H1 (cell line): ENCODE results near the gene HTR3E. TPM values are rescaled to one million over a fixed set of nuclear protein-coding genes. Genes with fewer than 3 reads are reported as not detected.

Source experiments
- CTCF ChIA-PET: fragments of 300-600 bp; sonication (Branson Sonifier 250); formaldehyde crosslinking; loops from one replicate; lab custom pipeline; 2021; ENCODE audit not compliant: partially characterized antibody; lab: Charles Lee
- POLR2A ChIA-PET: fragments of 300-600 bp; sonication (Branson Sonifier 250); formaldehyde crosslinking; loops from one replicate; lab custom pipeline; 2021; ENCODE audit warnings: inconsistent platforms; ENCODE audit not compliant: partially characterized antibody; lab: Charles Lee
- DNase-seq, 2 experiments: peaks; one replicate each; pipeline versions ENCODE4 v3.0.0 to v3.0.0-alpha.2; 2010 to 2022; ENCODE audit warnings: low spot score in 2 of 2, low read depth in 1 of 2, mixed read lengths in 1 of 2
- FAIRE-seq: peaks from 2 replicates; lab custom pipeline; 2011; peaks lifted over from hg19 to GRCh38; lab: Jason Lieb, UNC
- H2AFZ ChIP-seq: 2 replicates; pipeline ENCODE4 v1.8.1; 2012; ENCODE audit warnings: low read length, inconsistent platforms
- H2AK5ac ChIP-seq: 2 replicates; pipeline ENCODE4 v1.6.1; 2013; ENCODE audit warnings: low read depth, low read length
- H2BK120ac ChIP-seq: replicated peaks from 2 replicates; pipeline ENCODE3; 2013; ENCODE audit warnings: low read depth, low read length, inconsistent platforms
- H2BK12ac ChIP-seq: 2 replicates; pipeline ENCODE4 v1.6.1; 2013; ENCODE audit warnings: low read depth, low read length
- H2BK15ac ChIP-seq: 2 replicates; pipeline ENCODE4 v1.6.1; 2013; ENCODE audit warnings: low read length
- H2BK20ac ChIP-seq: 2 replicates; pipeline ENCODE4 v1.6.1; 2013; ENCODE audit warnings: low read length
- H2BK5ac ChIP-seq: 2 replicates; pipeline ENCODE4 v1.6.1; 2013; ENCODE audit warnings: low read depth, low read length
- H3K14ac ChIP-seq: 2 replicates; pipeline ENCODE4 v1.6.1; 2013; ENCODE audit warnings: inconsistent platforms; ENCODE audit not compliant: insufficient read length
- H3K18ac ChIP-seq: 2 replicates; pipeline ENCODE4 v1.6.1; 2013; ENCODE audit warnings: low read length; ENCODE audit errors: extremely low read depth
- H3K23ac ChIP-seq: 2 replicates; pipeline ENCODE4 v1.6.1; 2013; ENCODE audit warnings: inconsistent platforms; ENCODE audit not compliant: insufficient read length
- H3K23me2 ChIP-seq: 2 replicates; pipeline ENCODE4 v1.6.1; 2013; ENCODE audit warnings: low read depth, low read length
- H3K27ac ChIP-seq: 2 replicates; pipeline ENCODE4 v1.6.1; 2011; ENCODE audit warnings: low read depth, low read length, inconsistent platforms
- H3K27me3 ChIP-seq, 4 experiments: replicated peaks in 1 of 4; 1 replicate in 1 of 4; 2 replicates in 3 of 4; pipeline versions ENCODE4 v1.6.1 to v1.8.1; 2011 to 2013; ENCODE audit warnings: low read length in 3 of 4, mild to moderate bottlenecking in 3 of 4, inconsistent platforms in 2 of 4, mixed read lengths in 2 of 4, moderate library complexity in 1 of 4; ENCODE audit not compliant: control insufficient read depth in 3 of 4, insufficient read depth in 3 of 4; ENCODE audit errors: extremely low read depth in 1 of 4
- H3K36me3 ChIP-seq, 4 experiments: 2 replicates each; pipeline versions ENCODE4 v1.6.1 to v1.8.1; 2011 to 2013; ENCODE audit warnings: mild to moderate bottlenecking in 4 of 4, low read length in 3 of 4, moderate library complexity in 2 of 4, control low read depth in 1 of 4, inconsistent platforms in 1 of 4; ENCODE audit not compliant: insufficient read depth in 4 of 4, control insufficient read depth in 2 of 4
- H3K4ac ChIP-seq: replicated peaks from 2 replicates; pipeline ENCODE3; 2013; ENCODE audit warnings: low read length, low read depth, mixed read lengths, inconsistent platforms; ENCODE audit not compliant: insufficient read length
- H3K4me1 ChIP-seq, 4 experiments: replicated peaks in 1 of 4; 1 replicate in 1 of 4; 2 replicates in 3 of 4; pipeline versions ENCODE4 v1.6.1 to v1.8.1; 2011 to 2013; ENCODE audit warnings: low read length in 3 of 4, inconsistent platforms in 2 of 4, mixed read lengths in 1 of 4; ENCODE audit not compliant: insufficient read depth in 4 of 4, control insufficient read depth in 3 of 4
- H3K4me2 ChIP-seq, 2 experiments: 2 replicates each; pipeline versions ENCODE4 v1.6.1 to v1.8.1; 2011 to 2013; ENCODE audit warnings: low read depth in 2 of 2, low read length in 2 of 2, control low read depth in 1 of 2, inconsistent platforms in 1 of 2, mild to moderate bottlenecking in 1 of 2; ENCODE audit not compliant: insufficient read depth in 1 of 2
- H3K4me3 ChIP-seq, 4 experiments: fragments of 200-600, 300-600 bp in 1 of 4; sonication (generic), shearing (Covaris generic), sonication (Bioruptor Twin) in 1 of 4; 2 replicates each; pipeline versions ENCODE4 v1.5.1 to v1.8.1; 2011 to 2016; ENCODE audit warnings: low read length in 4 of 4, low read depth in 3 of 4, control low read depth in 2 of 4, inconsistent platforms in 2 of 4, mild to moderate bottlenecking in 2 of 4, mixed read lengths in 1 of 4, moderate library complexity in 1 of 4; ENCODE audit not compliant: insufficient read depth in 2 of 4; ENCODE audit errors: extremely low read depth in 1 of 4
- H3K56ac ChIP-seq: replicated peaks from 2 replicates; pipeline ENCODE3; 2013; ENCODE audit warnings: low read depth, mild to moderate bottlenecking, mixed read lengths, low read length, inconsistent platforms; ENCODE audit not compliant: insufficient read length
- H3K79me1 ChIP-seq: 2 replicates; pipeline ENCODE4 v1.6.1; 2013; ENCODE audit warnings: low read depth, low read length, control low read depth
- H3K79me2 ChIP-seq, 2 experiments: 2 replicates each; pipeline versions ENCODE4 v1.6.1 to v1.8.1; 2012 to 2013; ENCODE audit warnings: low read length in 2 of 2, mild to moderate bottlenecking in 2 of 2, inconsistent platforms in 1 of 2; ENCODE audit not compliant: insufficient read depth in 2 of 2, control insufficient read depth in 1 of 2
- H3K9ac ChIP-seq, 4 experiments: replicated peaks in 1 of 4; 1 replicate in 1 of 4; 2 replicates in 3 of 4; pipeline versions ENCODE4 v1.6.1 to v1.8.1; 2011 to 2013; ENCODE audit warnings: low read depth in 3 of 4, low read length in 3 of 4, control low read depth in 2 of 4, mild to moderate bottlenecking in 2 of 4, moderate library complexity in 2 of 4, inconsistent platforms in 1 of 4; ENCODE audit errors: extremely low read depth in 1 of 4
- H3K9me3 ChIP-seq, 2 experiments: 2 replicates each; pipeline versions ENCODE4 v1.6.1 to v1.8.1; 2012 to 2013; ENCODE audit warnings: mild to moderate bottlenecking in 2 of 2, moderate library complexity in 2 of 2, control low read depth in 1 of 2, inconsistent platforms in 1 of 2, low read depth in 1 of 2, low read length in 1 of 2, mixed read lengths in 1 of 2; ENCODE audit not compliant: insufficient read depth in 2 of 2
- H4K20me1 ChIP-seq, 2 experiments: replicated peaks in 1 of 2; 2 replicates each; pipeline versions ENCODE3 to v1.8.1; 2011 to 2013; ENCODE audit warnings: inconsistent platforms in 2 of 2, low read length in 2 of 2, mild to moderate bottlenecking in 1 of 2; ENCODE audit not compliant: insufficient read depth in 2 of 2, control insufficient read depth in 1 of 2
- H4K5ac ChIP-seq: 2 replicates; pipeline ENCODE4 v1.6.1; 2013; ENCODE audit warnings: low read length, low read depth, mixed read lengths, inconsistent platforms; ENCODE audit not compliant: insufficient read length
- H4K8ac ChIP-seq: 2 replicates; pipeline ENCODE4 v1.8.0; 2013; ENCODE audit warnings: mild to moderate bottlenecking, moderate library complexity, low read length, inconsistent platforms; ENCODE audit not compliant: insufficient read depth; ENCODE audit errors: extremely low read depth
- H4K91ac ChIP-seq: replicated peaks from 2 replicates; pipeline ENCODE3; 2013; ENCODE audit warnings: low read length, mixed read lengths, inconsistent platforms; ENCODE audit not compliant: insufficient read length
- SRF ChIP-seq: IDR thresholded peaks from 2 replicates; pipeline ENCODE4 v1.6.1; 2011; ENCODE audit warnings: mild to moderate bottlenecking, low read depth, low read length, moderate library complexity
- TEAD4 ChIP-seq: IDR thresholded peaks from 2 replicates; pipeline ENCODE4 v1.6.1; 2012; ENCODE audit warnings: low read depth, low read length, inconsistent platforms, mixed read lengths
- WGBS, 2 experiments: shearing (Covaris generic) in 1 of 2; methylation state at CpG; one replicate each; pipeline versions ENCODE4 v1.1.6 to v1.1.7; 2013 to 2015; ENCODE audit warnings: low lambda C conversion rate in 2 of 2, mixed read lengths in 2 of 2, inconsistent platforms in 1 of 2, low coverage in 1 of 2, missing lambda C conversion rate in 1 of 2; ENCODE audit not compliant: insufficient replicate concordance in 2 of 2, insufficient coverage in 1 of 2, insufficient read length in 1 of 2; ENCODE audit errors: extremely low coverage in 1 of 2, missing lambda C conversion rate in 1 of 2; 5-methylcytosine and 5-hydroxymethylcytosine counted together
- polyA plus RNA-seq, 7 experiments: library from polyadenylated mRNA; depleted of rRNA in 3 of 7; stranded (reverse) in 5 of 7; unstranded in 2 of 7; fragments of >200 nt in 5 of 7; fragments of 200-250 nt in 2 of 7; gene quantifications; 1 replicate in 5 of 7; 2 replicates in 1 of 7; 4 replicates in 1 of 7; pipeline versions ENCODE4 v1.2.1 to v1.2.3, GENCODE V29; 2011 to 2013; ENCODE audit warnings: missing spikeins in 2 of 7, mixed read lengths in 2 of 7
- total RNA-seq: library from RNA; stranded (reverse); fragmentation: NEBNext Ultra II Directional; extraction: Animal tissue kit (Norgen Biotek cat#: 25700); gene quantifications from 2 replicates; pipeline ENCODE4 v1.2.1, GENCODE V29; 2021

The HTR3E gene
- total and polyA plus RNA-seq, 2 of the 8 experiments (the other 6 are each of a cell fraction or from before 2014, with no cell fraction given): not detected

GRCh38 chr3:184073621-184074020, 23.2 kb upstream of the HTR3E start:
- peaks cover 5 to 7% of the 10 kb centered on the region in 2 experiments; a peak in 2 of 4 replicates for H3K9me3 ChIP-seq
- CTCF ChIA-PET: interaction anchor here (2.0 kb wide), 1 partner anchor 16 kb away, joined by 7 read pairs; no protein-coding TSS in a partner anchor
- TF ChIP-seq SRF (no peak), TEAD4 (peak; percentile 62)
- TF ChIP-seq, all 59 proteins: peak for 1
- Histone ChIP-seq H4K5ac (no peak overlapping the region), H4K20me1 (no peaks in the 10 kb centered on the region), H2AFZ (peak overlapping the region; percentile 76), H3K27me3 (no peaks in the 10 kb centered on the region), H3K79me1 (no peaks in the 10 kb centered on the region), H3K56ac (no peak overlapping the region), H3K4me2 (no peak overlapping the region), H4K8ac (no peak overlapping the region), H2AK5ac (no peak overlapping the region), H3K14ac (no peak overlapping the region), H3K36me3 (no peaks in the 10 kb centered on the region), H3K4me1 (no peaks in the 10 kb centered on the region; a peak in 1 of 7 replicates), H3K4me3 (no peak overlapping the region; a peak in 1 of 8 replicates), H3K23ac (no peak overlapping the region), H3K23me2 (no peaks in the 10 kb centered on the region; the same call in 1 of the 2 replicates), H3K4ac (no peak overlapping the region), H2BK120ac (no peak overlapping the region), H3K27ac (no peak overlapping the region), H3K79me2 (no peaks in the 10 kb centered on the region), H2BK5ac (no peak overlapping the region), H3K9ac (no peak overlapping the region), H3K18ac (no peak overlapping the region), H2BK20ac (no peak overlapping the region), H4K91ac (no peak overlapping the region), H2BK15ac (no peak overlapping the region), H2BK12ac (no peak overlapping the region)
- POLR2A ChIA-PET: no interaction called here
- DNase-seq (no peak), FAIRE-seq (no peak)
- 84% methylated on average over 4 of the region's 4 CpGs; no CpG with 5 or more reads in 1 of the 2 experiments for WGBS, 2 experiments
